Heart left ventricle (tissue), 13 donors: Measurements from ENCODE around the gene KIF4B.

ENCODE experiments used
- CTCF ChIP-seq, 12 donors: fragments of 200-600 bp; sonication (generic) in 4 of 12; IDR thresholded peaks; one replicate each; pipeline versions ENCODE4 v1.5.0 to v1.8.0; 2018 to 2022; ENCODE audit warnings: antibody characterized with exemption in 12 of 12, mild to moderate bottlenecking in 5 of 12
- POLR2A ChIP-seq, 2 donors: fragments of 450-650 bp; IDR thresholded peaks; one replicate each; pipeline ENCODE4 v1.6.1; 2017; ENCODE audit warnings: antibody characterized with exemption in 2 of 2, mild to moderate bottlenecking in 2 of 2, moderate library complexity in 2 of 2
- donor health status: ischemic (EF 13 %, LVEDD 7.1; RV severe dilation, severe dysfunction).
- donor health status: DM: no; HTN: yes; CAD: no.
- donor health status: DM: no; HTN: no; CAD: no.
- donor health status: ischemic (EF 25% LVEDD 6.9; RV normal size, moderate dysfunction).
- donor health status: ischemic (EF 25% LVEDD 5.7; RV mildly dilated, moderate dysfunction).
- donor health status: ischemic (EF 35%, LVEDD 5.7; RV mildly dilated, moderate dysfunction).
- donor health status: nonischemic (EF 11% LVEDD 7.7; RV severe dilation, severe dysfunction).
- donor health status: DM: yes; HTN: yes; CAD: no.
- donor health status: PGD.
- donor health status: ischemic (EF 29% LVEDD 5.4; RV normal size, mild dysfunction).
- donor health status: nonischemic (EF 23%, LVEDD 6.1; RV moderate dilation, normal function).

DNA sequence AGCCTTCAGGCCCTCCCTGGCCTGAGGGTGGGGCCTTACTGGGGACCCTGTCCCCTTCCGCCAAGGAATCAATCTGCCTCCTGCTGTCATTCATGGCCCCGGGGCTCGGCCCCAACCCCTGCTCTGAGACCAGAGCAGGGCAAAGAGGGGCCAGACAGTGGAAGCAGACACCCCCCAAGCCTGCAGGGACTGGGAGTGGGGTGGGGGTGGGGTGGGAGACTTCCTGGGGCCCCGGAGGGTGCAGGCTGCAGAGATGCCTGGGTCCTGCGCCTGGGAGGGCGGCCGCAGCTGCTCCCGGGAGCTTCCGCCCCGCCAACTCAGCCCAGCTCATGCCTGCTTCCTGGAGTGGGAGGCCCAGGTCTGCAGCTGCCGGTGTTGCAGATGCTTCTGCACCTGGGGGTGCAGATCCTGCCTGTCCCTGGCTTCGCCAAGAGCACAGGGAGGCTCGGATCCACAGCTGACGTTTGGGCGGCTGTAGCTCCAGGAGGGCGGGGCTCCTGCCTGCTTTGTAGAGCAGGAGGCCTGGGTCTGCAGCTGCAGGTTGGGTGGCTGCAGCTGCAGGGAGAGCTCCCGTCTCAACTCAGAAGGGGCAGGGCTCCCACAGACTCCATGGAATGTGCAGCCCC, 6.2 kb downstream of the KIF4B start:
- TF ChIP-seq CTCF (IDR thresholded peaks at IDR 0.05) (no peak), POLR2A (IDR thresholded peaks at IDR 0.05) (no peak)
